HG03565 (cell line): Measurements from ENCODE around the gene PGAM5.
"Not testable (repeated sequence)": the region's sequence is repeated elsewhere in the genome, so short reads cannot be mapped to it uniquely, and the experiment has no call there.

Experiments
- ATAC-seq: cut with Tn5 transposase; IDR thresholded peaks from one replicate; pipeline ENCODE4 v1.9.1; 2021; ENCODE audit warnings: mild to moderate bottlenecking, moderate library complexity; ENCODE audit not compliant: unreplicated experiment

PGAM5 gene

GRCh38 chr12:132741620-132742019 is 31.0 kb downstream of the PGAM5 start:
- no peak for ATAC-seq

- no peak for ATAC-seq
Measured at GRCh38 chr12:132743831-132744230, 33.2 kb downstream of the PGAM5 start.

GRCh38 chr12:132746613-132747012 is 36.0 kb downstream of the PGAM5 start:
- ATAC-seq, result no peak

DNA sequence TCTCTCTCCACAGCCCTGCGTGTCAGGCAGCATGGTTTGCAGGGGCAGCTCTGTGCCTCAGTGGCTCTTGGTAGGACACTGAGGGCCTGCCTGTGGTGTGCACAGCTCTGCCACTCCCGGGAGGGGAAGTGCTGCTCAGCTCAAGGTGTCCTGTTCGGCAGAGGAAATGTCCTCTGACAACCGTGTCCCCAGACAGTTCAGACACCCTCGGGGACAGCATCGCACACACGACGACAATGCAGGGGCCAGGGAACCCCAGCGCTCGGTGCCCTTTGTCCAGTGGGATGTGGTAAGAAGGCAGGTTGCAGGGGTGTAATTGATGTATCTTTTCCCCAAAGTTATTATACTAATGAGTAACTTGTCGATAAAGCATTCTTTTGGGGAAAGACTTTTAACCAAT is 36.8 kb downstream of the PGAM5 start:
- ATAC-seq, result no peak

DNA sequence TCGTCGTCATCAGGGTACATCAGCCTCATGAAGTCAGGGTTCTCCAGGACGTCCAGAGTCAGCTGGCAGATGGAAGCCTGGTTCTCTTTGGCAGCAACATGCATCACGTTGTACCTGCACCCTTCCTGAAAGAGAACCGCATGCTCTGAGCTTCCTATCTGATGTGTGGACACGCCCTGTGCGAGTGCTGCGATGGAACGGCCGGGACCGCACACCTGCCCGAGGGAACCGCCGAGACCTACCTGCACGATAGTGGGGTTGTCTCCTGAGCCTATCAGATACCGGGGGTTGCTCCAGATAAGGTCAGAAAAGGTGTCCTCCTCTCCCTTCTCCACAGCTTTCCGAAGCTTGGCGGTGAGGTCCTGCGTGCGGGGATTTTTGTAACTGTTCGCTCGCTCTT is 37.3 kb downstream of the PGAM5 start:
- no peak for ATAC-seq

DNA sequence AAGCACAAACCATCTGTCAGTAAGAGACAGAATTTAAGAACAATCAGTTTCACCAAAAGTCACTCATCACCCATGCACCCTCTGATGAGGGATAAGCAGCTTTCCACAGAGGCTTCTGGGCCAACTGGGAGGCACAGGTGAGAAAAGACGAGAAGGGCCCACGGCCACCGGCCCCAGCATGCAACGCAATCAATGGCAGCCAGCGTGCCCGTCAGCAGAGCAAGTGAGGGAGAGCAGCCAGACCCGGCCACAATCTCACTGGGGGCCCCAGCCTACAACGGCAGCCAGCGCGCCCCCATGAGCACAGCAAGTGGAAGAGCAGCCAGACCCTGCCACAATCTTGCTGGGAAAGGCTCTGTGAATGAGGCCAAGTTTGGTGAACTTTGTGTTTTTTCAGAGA is 37.7 kb downstream of the PGAM5 start:
- ATAC-seq, result no peak

- not testable (repeated sequence) for ATAC-seq
Measured at GRCh38 chr12:132753670-132754069, 43.0 kb downstream of the PGAM5 start.

- ATAC-seq, result no peak
Measured at GRCh38 chr12:132754160-132754932, 43.7 kb downstream of the PGAM5 start.

- not testable (repeated sequence) for ATAC-seq
Measured at GRCh38 chr12:132758825-132759224, 48.2 kb downstream of the PGAM5 start.

DNA sequence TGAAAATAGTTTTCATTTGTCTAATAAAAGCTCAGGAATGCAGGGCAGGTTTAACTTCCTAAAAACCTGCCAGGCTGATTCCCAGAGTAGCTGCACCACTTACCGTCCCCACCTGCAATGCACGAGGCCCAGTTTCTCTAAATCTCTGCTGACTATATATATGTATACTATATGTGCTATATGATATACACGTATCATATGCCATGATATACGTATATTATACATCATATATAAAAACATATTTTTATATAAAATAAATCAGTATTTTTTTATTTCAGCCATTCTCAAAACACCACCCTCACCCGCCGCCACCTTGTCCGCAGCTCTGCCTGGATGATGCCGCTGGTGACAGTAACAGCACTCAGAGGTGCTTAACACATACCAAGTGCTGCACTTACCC is 48.7 kb downstream of the PGAM5 start:
- ATAC-seq, result no peak

GRCh38 chr12:132761032-132761920 is 50.6 kb downstream of the PGAM5 start, which contains the start of gene ANKLE2:
TSS of gene ANKLE2 (minus strand) at chr12:132761832. CDS start at chr12:132761798, 34 bp downstream.
- ATAC-seq, result peak; percentile 28

GRCh38 chr12:132761921-132762583 is 51.4 kb downstream of the PGAM5 start:
- peak; percentile 40 for ATAC-seq

DNA sequence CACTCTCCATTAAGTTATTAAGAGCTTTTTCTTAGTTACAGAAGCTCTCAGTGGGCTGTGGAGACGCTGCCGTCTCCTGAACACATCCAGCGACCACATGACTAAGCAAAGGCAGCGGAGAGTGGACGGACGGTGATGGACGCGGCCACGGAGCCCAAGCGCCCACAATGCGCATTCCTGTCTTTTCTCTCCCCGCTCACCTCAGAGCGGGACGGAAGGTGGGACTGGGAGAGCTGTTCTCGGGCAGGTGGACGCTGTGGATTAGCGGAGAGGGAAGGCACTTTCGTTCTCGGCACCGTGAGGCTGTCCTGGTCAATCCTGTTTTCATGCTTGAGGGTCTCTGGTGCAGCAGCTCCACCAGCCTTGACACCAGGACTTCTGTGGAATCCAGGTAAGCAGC is 53.6 kb downstream of the PGAM5 start:
- no peak for ATAC-seq

GRCh38 chr12:132765361-132765760 is 54.7 kb downstream of the PGAM5 start:
- no peak for ATAC-seq

- ATAC-seq, result no peak
Measured at GRCh38 chr12:132766380-132767085, 55.9 kb downstream of the PGAM5 start.

GRCh38 chr12:132771126-132771838 is 60.6 kb downstream of the PGAM5 start:
- ATAC-seq, result no peak
